GM19023 (cell line): ENCODE measurements around the gene PAX2.
"Not testable (repeated sequence)": the region's sequence is repeated elsewhere in the genome, so short reads cannot be mapped to it uniquely, and the experiment has no call there.

ENCODE experiments used
- ATAC-seq: cut with Tn5 transposase; IDR thresholded peaks from one replicate; pipeline ENCODE4 v1.9.1; 2021; ENCODE audit warnings: mild to moderate bottlenecking, moderate library complexity; ENCODE audit not compliant: unreplicated experiment

PAX2 gene

DNA sequence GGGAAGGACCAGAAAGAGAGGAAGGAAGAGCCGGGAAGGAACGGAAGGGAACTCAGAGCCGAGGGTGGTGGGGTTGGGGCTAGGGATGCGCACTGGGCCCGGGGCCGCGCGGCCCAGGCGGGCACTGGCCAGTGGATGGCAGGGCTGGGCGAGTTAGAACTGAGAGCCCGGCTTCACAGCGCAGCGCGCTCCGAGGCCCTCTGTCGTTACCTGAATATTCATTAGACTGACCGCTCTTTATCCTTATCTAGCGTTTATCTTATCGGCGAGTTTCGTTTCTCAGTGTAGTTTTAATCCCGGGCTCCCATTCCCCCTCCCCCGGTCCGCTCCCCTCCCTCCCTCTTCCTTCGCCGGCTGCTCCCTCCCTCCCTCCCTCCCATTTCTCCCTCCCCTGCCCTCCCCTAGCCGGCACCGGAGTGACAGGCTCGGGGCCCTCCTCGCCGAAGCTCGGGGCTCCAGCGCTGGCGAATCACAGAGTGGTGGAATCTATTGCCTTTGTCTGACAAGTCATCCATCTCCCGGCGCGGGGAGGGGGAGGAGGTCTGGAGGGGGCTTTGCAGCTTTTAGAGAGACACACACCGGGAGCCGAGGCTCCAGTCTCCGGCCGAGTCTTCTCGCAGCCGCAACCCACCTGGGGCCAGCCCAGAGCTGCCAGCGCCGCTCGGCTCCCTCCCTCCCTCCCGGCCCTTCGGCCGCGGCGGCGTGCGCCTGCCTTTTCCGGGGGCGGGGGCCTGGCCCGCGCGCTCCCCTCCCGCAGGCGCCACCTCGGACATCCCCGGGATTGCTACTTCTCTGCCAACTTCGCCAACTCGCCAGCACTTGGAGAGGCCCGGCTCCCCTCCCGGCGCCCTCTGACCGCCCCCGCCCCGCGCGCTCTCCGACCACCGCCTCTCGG lies at the start of gene PAX2:
Gene PAX2, plus strand, starts transcription at position 596 of the 895 bp plus-strand sequence. CDS start 679 bp downstream, outside the sequence.
- ATAC-seq: no peak

DNA sequence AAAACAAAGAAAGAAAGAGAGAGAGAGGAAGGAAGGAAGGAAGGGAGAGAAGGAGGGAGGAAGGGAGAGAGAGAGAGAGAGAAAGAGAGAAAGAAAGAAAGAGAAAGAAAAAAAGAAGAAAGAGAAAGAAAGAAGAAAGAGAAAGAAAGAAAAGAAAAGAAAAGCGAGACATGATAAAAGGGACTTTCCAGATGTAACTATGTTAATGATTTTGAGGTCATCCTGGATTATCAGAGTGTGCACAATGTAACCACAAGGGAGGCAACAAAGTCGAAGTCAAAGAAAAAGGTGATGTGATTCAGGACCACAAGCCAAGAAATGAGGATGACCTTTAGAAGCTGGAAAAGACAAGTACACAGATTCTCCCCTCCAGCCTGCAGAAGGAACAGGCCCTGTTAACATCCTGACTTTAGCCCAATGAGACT lies 48.9 kb upstream of the PAX2 start:
- ATAC-seq: no peak

DNA sequence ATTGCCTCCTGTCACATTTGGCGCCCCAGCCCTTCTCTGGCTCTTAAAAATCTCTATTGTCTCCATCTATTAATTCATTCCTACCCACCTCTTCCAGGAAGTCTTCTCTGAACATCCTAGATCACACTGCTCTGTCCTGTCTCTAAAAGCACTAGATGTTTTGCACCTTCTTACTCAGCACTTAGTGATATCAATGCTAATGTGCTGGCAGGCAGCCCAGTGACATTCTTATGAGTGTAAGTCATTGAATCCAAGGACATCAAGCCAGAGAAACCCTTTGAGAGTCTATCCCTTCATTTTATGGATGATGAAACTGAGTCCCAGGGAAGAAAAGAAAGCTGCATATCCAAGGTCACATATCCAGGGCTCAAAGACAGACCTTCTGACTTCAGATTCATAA lies 48.3 kb upstream of the PAX2 start:
- ATAC-seq: no peak

DNA sequence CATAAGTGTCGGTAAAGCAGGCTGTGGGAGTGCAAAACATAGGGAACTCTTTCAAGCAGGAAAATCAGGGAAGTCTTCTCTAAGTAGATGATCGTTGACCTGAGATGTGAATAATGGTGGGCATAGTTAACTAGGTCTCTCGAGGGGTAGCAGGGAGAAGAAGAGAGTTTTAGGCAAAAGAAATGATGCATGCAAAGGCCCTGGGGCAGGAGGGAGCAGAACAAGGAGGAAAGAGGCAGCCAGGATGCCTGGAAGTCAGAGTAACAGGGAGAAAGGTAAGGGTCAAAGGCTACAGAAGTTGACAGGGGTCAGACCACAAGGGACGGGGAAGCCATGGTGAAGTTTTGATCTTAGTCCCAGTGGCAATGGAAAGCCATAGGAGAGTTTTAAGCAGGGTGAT lies 47.8 kb upstream of the PAX2 start:
- ATAC-seq: no peak

DNA sequence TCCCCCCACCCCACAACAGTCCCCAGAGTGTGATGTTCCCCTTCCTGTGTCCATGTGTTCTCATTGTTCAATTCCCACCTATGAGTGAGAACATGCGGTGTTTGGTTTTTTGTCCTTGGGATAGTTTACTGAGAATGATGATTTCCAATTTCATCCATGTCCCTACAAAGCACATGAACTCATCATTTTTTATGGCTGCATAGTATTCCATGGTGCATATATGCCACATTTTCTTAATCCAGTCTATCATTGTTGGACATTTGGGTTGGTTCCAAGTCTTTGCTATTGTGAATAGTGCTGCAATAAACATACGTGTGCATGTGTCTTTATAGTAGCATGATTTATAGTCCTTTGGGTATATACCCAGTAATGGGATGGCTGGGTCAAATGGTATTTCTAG lies 43.7 kb upstream of the PAX2 start:
- ATAC-seq: not testable (repeated sequence)

DNA sequence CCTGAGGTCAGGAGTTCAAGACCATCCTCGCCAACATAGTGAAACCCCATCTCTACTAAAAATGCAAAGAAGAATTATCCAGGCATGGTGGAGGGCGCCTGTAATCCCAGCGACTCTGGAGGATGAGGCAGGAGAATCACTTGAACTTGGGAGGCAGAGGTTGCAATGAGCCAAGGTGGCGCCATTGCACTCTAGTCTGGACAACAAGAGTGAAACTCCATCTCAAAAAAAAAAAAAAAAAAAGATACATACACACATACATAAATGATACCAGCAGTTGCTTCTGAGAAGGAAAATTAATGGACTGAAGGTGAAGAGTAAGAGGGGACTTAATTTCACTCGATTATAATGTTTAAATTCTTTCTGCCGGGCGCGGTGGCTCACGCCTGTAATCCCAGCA lies 40.2 kb upstream of the PAX2 start:
- no peak for ATAC-seq

DNA sequence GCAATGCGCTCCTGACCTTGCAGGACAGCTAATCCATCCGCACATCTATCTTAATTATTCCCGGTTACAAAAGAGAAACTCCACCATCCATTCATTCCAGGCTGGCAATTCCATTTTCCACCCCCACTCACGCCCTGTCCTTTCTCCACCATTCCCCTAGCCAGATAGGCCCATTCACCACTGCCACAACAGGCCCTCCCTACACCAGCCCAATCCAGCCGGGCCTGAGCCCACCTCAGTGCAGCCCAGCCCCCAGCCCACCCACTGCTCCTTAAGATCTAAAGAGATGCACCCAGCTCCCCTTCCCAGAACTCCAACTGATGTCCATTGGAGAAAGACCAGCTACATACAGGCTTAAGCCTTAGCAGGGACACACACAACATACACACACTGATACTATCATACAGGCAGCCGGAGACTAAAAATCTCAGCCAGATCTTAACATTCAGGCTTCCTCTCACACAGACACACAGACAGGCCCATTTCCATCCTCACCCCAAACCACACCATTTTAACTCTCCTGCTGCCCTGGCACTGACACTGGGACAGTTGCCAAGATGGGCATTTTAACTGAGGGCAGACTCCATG lies 38.0 kb upstream of the PAX2 start:
- no peak for ATAC-seq

DNA sequence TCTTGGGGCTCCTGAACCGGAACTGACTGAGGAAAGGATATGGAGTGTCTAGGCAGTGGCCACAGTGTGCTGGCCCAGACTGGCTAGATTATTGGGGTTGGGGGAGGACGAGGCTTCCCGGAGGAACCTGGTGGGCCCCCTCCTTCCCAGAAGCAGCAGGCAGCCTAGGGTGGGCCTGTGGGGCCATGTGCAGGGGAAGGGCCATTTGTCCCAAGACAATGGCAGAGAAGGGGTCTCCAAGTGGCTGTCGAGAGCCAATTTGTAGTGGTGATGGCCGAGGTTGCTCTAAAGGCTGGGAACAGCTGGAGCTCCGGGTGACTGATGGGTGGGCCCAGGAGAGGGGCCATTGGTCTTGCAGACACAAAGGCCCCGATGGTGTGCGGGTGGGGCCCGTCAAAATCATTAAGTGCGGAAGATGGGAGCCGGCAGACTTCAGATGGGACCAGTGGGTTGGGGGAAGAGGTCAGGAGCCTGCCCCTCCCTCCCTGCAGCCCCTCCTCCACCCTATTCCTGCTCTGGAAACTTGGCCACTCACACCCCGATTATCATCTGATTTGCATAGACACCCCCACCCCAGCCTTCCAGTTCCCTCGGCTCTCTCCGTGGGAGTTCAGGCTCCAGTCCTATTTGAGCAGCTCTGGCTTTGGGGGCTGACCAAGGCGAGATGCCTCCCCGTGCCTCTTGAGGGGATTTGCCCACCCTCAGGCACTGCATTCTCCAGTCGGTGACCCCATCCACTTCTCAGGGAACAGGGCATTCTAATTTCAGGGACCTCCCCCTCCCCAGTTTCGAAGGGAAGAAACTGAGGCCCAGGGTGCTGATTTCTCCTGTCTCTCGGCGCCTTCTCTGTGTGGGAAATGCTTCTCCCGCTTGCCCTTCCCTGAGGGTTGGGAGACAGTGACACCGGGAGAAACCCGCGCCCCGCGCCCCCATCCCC lies 36.0 kb upstream of the PAX2 start:
- ATAC-seq: no peak

DNA sequence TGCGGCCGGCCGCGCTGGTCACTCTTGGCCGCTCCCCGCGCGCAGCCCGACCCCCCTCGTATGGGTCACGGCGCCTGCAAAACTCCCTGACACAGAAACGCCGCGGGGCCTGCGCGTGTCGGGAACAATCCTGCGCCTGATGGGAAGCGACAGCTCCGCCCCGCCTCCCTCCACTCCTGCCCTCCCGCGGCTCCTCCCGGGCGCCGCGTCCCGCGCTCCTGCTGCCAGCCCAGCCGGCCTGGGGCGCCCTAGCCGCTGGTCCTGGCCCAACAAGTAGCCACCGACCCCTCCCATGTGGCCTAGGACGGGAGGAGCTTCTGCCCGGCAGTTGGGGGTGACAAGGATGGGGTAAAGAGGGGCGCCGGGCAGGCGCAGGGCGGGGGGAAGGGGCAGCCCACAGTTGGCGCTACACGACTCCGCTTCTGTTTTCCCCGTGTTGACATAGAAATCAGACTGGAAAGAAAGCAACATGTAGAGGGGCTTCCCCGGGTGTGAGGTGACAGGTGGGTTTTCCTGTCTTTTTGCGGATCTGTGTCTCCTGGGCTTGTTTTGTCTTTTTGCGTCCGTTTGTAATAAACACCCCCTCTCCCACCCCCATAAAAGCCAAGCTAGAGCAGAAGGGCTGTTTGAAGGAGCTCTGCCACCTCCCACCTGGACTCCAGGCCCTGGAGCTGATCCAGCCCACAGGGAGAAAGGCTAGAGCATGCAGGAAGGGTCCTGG lies 35.1 kb upstream of the PAX2 start:
- no peak for ATAC-seq

DNA sequence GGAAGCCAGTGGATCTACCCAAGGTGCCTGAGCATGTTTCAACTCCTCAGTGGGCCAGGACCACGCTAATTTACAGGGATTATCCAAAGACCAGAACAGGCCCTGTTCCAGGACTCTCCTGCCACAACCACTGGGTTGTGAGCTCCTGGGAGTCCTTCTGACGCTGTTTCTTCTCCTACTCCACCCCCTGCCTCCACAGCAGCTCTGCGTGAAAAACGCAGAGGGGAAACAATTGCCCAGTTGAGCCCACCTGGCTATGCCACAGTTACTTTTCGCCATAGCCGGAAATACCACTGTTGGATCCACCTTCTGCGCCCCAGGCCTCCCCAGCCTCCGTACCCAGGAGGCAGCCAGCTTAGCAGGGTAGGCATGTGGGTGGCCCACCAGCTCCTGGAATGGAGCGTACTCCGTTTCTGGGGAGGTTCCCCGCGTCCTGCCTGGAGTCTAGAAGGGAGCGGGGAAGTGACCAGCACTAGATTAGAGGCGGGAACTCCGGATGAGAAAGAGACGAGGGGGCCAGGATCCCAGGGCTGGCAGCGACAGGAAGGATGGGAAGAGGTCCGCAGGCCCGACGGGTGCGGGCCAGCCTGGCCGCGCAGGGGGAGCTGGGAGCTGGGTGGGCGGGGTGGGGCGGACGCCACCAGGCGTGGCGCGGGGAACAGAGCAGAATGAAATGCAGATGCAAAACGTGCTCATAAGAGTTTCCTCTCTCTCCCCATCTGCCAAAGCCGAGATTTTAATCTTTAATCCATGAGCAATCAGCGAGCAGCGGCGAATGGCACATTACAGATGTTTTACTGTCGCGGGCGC lies 32.1 kb upstream of the PAX2 start:
- ATAC-seq: no peak

DNA sequence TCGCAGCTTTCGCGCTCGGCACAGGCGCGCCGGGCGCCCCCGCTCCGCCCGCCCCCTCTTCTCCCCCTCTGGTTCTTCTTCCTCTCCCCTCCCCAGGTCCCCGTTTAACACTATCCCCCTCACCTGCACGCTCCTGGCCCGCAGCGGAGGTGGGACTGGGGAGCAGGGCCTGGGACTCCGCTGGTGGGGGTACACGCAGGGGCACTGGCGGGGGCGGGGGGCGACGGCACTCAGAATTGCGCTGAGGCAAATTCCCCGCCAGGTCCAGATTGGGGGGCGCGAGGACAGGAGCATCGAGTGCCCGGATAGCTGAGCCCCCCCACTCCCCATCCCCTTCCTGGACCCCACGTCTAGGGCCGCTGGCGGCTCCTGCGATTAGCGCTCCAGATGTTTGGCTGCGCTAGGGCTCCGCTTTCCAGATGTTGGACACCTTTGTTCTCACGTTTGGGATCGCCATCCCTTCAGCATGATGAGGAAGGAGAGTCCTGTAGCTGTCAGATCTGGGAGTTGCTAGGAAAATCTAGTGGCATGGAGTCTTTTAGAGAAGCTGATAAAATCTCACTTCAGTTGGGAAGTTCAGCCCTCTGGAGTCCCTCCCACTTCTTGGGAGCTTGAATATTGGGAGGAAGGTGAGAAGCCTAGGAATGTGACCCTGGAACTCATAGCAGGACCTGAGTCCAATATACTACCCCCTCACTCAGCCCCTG lies 31.4 kb upstream of the PAX2 start:
- ATAC-seq: no peak

DNA sequence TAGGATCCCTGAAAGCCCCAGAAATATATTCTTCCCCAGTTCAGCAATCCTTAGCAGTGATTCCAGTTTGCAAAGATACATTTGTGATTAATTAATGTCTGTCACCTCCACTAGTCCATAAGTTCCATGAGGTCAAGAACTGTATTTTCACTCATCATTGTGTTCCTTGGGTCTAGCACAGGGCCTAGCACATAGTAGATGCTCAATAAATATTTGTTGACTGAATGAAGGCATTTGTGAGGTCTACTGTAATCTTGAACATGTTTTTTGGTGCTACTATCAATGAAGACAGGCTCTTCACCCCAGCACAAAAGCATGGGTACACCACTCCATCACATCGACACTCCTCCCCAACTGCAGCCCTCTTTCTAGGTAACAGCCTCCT lies 30.8 kb upstream of the PAX2 start:
- ATAC-seq: no peak

DNA sequence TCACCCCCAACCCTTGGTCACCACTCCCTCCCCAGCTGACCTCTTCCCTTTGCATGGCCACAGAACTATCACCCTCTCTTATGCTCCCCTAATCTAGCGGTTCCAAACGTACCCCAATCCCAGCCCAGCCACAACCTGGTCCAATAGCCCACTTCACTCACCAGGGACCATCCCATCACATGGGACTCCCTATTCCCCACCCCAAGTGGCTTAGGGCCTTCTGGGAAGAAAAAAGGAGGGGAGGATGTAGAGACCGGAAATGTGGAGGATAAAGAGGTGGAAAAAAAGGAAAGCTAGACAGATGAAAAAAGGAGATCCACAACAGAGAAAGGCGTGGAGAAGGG lies 30.3 kb upstream of the PAX2 start:
- ATAC-seq: no peak

DNA sequence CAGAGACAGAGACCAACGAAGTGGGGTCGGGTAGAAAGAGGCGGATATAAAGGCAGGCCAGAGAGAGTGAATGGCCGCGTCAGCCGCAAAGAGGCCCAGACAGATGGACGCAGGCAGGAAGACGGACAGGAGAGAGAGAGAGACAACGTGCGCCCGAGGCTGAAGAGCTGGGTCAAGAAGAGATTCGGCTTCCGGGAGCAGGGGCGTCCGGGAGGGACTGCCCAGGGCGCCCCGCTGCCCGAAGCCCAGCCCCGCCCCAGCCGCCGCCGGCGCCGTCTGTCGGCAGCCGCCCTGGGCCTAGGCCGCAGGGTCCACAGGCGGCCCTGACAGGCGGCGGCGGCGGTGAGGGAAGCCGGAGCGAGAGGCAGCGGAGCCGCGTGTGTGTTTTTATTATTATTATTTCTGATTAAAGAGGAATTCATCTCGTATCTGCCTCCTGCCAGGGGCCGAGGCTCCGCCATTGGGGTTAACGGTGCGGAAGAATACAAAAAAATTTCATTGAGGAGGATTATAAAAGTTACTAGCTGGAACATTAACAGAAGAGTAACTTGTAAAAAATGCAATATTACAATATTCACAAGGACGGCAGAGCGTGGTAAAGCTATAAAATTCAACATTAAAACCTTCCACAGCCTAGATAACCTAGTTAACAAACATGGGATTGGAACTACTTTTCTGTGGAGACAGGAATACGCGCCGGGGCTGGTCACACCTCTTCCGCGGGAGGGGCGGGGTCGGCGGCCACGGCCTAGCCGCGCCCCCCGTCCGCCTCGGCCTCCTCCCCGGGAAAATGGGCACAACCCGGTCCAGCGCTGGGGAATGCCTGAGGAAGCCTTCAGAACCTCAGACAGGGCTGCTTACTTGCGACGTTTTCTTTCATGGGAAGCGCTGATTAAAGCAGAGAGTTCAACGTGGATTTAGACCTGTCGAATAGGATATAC lies 29.7 kb upstream of the PAX2 start:
- no peak for ATAC-seq

DNA sequence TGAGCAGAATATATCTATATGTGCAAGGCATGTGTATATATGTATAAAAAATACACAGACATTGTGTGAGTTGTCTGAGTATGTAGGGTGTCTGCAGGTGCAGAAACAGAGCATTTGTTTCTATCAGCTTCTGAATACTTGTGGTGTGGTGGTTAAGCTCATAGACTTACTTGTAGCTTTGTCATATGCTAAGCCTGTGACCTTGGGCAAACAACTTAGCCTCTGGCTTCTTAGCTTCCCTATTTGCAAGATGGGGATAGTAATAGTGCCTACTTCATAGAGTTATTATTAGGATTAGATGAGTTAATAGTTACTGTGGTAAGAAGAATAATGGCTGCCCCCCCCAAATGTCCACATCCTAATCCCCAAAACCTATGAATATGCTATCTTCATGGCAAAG lies 28.2 kb upstream of the PAX2 start:
- ATAC-seq: no peak

DNA sequence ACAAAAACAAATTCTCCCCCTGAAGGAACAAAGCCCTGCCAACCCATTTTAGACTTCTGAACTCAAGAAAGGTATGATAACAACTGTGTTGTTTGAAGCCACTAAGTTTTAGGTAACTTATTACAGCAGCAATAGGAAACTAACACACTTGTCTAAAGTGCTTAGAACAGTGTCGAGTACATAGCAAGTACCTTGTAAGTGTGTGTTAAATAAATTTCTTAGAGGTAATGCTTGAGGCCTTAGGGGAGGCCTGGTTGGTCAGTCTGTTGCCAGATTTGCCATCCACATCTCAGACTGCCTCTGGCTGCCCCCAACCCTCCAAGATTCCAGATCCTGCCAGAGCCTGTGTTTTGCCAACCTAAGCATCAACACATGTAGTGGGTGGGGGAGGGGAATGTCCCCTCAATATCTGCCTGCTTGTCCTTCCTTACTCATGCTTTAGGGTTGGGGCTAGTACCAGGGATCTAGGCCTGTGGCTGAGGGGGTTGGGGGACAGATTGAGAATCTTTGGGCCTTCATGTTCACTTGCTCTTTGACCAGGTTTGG lies 27.1 kb upstream of the PAX2 start:
- no peak for ATAC-seq

DNA sequence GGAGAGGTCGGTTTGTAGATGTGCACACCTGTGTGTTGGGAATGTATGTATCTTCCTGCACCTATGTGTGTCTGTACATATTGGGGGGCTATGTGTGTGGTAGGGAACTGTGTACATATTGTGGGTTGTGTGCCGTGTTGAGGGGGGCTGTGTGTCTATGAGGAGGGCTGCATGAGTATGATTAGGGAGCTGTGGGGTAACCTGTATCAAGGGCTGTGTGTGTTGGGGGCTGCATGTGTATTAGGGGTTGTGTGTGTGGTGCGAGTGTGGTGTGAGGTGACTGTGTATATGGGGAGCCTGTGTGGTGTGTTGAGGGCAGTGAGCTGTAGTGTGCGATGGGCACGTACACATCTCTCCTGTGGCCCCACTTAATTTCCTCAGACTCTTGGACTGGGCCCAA lies 22.2 kb upstream of the PAX2 start:
- no peak for ATAC-seq
